Mesenchymal stem cell (in vitro differentiated cells and primary cell): Measurements from ENCODE around the gene HDHD5.

Experiments
- DNase-seq: peaks from one replicate; pipeline ENCODE4 v3.0.0-alpha.2; 2013
- H2AFZ ChIP-seq: one replicate; pipeline ENCODE4 v1.6.1; 2013; ENCODE audit warnings: low read depth, mild to moderate bottlenecking, control low read depth, inconsistent platforms, low read length, moderate library complexity
- H2AK5ac ChIP-seq: 2 replicates; pipeline ENCODE4 v1.6.1; 2013; ENCODE audit warnings: low read length, moderate library complexity, mild to moderate bottlenecking, inconsistent platforms; ENCODE audit not compliant: severe bottlenecking
- H2BK120ac ChIP-seq: one replicate; pipeline ENCODE4 v1.6.1; 2013; ENCODE audit warnings: low read depth, mild to moderate bottlenecking, inconsistent platforms, low read length, moderate library complexity
- H2BK12ac ChIP-seq, 2 experiments: one replicate each; pipeline ENCODE4 v1.6.1; 2013; ENCODE audit warnings: inconsistent platforms in 2 of 2, low read length in 2 of 2, mild to moderate bottlenecking in 2 of 2, moderate library complexity in 2 of 2, control low read depth in 1 of 2
- H2BK15ac ChIP-seq: one replicate; pipeline ENCODE4 v1.6.1; 2013; ENCODE audit warnings: mild to moderate bottlenecking, low read depth, inconsistent platforms; ENCODE audit not compliant: poor library complexity, severe bottlenecking
- H2BK5ac ChIP-seq: 2 replicates; pipeline ENCODE4 v1.6.1; 2013; ENCODE audit warnings: low read depth, mild to moderate bottlenecking, low read length, control low read depth, inconsistent platforms; ENCODE audit not compliant: poor library complexity, severe bottlenecking
- H3K14ac ChIP-seq, 2 experiments: one replicate each; pipeline ENCODE4 v1.6.1; 2013; ENCODE audit warnings: inconsistent platforms in 2 of 2, low read length in 2 of 2, control low read depth in 1 of 2, mild to moderate bottlenecking in 1 of 2, moderate library complexity in 1 of 2
- H3K18ac ChIP-seq, 2 experiments: one replicate each; pipeline ENCODE4 v1.6.1; 2013; ENCODE audit warnings: inconsistent platforms in 2 of 2, low read length in 2 of 2, control low read depth in 1 of 2, low read depth in 1 of 2, mild to moderate bottlenecking in 1 of 2
- H3K23ac ChIP-seq, 2 experiments: one replicate each; pipeline ENCODE4 v1.6.1; 2013; ENCODE audit warnings: inconsistent platforms in 2 of 2, low read length in 2 of 2, mild to moderate bottlenecking in 2 of 2, moderate library complexity in 2 of 2, control low read depth in 1 of 2
- H3K27ac ChIP-seq: 2 replicates; pipeline ENCODE4 v1.5.1; 2013; ENCODE audit warnings: mild to moderate bottlenecking, moderate library complexity, low read length, control low read depth, inconsistent platforms; ENCODE audit not compliant: poor library complexity, severe bottlenecking
- H3K27me3 ChIP-seq, 2 experiments: 2 replicates each; pipeline versions ENCODE4 v1.6.1 to v1.7.0; 2013; ENCODE audit warnings: low read length in 2 of 2, mild to moderate bottlenecking in 2 of 2, moderate library complexity in 2 of 2, control low read depth in 1 of 2, inconsistent platforms in 1 of 2; ENCODE audit not compliant: control insufficient read depth in 1 of 2, insufficient read depth in 1 of 2
- H3K36me3 ChIP-seq, 2 experiments: 2 replicates each; pipeline versions ENCODE4 v1.6.1 to v1.7.0; 2013; ENCODE audit warnings: low read length in 2 of 2, control low read depth in 1 of 2, inconsistent platforms in 1 of 2, low read depth in 1 of 2, mild to moderate bottlenecking in 1 of 2; ENCODE audit not compliant: insufficient read depth in 2 of 2, control insufficient read depth in 1 of 2
- H3K4ac ChIP-seq, 2 experiments: one replicate each; pipeline ENCODE4 v1.6.1; 2013; ENCODE audit warnings: inconsistent platforms in 2 of 2, low read length in 2 of 2, mild to moderate bottlenecking in 2 of 2, moderate library complexity in 2 of 2, control low read depth in 1 of 2, low read depth in 1 of 2
- H3K4me1 ChIP-seq: 2 replicates; pipeline ENCODE4 v1.6.1; 2013; ENCODE audit warnings: low read depth, low read length, control low read depth; ENCODE audit not compliant: control insufficient read depth, insufficient read depth
- H3K4me2 ChIP-seq: 2 replicates; pipeline ENCODE4 v1.6.1; 2013; ENCODE audit warnings: low read length, mild to moderate bottlenecking, inconsistent platforms; ENCODE audit not compliant: poor library complexity, severe bottlenecking
- H3K4me3 ChIP-seq, 2 experiments: 2 replicates each; pipeline versions ENCODE4 v1.5.1 to v1.7.0; 2013; ENCODE audit warnings: low read length in 2 of 2, mild to moderate bottlenecking in 2 of 2, control low read depth in 1 of 2, low read depth in 1 of 2; ENCODE audit not compliant: insufficient read depth in 1 of 2
- H3K79me1 ChIP-seq: replicated peaks from 2 replicates; pipeline ENCODE4 v1.6.1; 2013; ENCODE audit warnings: mild to moderate bottlenecking, control low read depth, low read length, inconsistent platforms; ENCODE audit not compliant: poor library complexity, severe bottlenecking
- H3K9ac ChIP-seq: 2 replicates; pipeline ENCODE4 v1.7.0; 2013; ENCODE audit warnings: mild to moderate bottlenecking, low read length, moderate library complexity
- H3K9me3 ChIP-seq: 2 replicates; pipeline ENCODE4 v1.7.0; 2013; ENCODE audit warnings: mild to moderate bottlenecking, low read length; ENCODE audit not compliant: control insufficient read depth
- H4K8ac ChIP-seq: one replicate; pipeline ENCODE4 v1.6.1; 2013; ENCODE audit warnings: inconsistent platforms, mild to moderate bottlenecking, low read length, moderate library complexity
- H4K91ac ChIP-seq: one replicate; pipeline ENCODE4 v1.6.1; 2013; ENCODE audit warnings: mild to moderate bottlenecking, low read length, inconsistent platforms
- WGBS: methylation state at CpG from one replicate; pipeline ENCODE4 v1.1.7; 2013; ENCODE audit warnings: mixed read lengths; 5-methylcytosine and 5-hydroxymethylcytosine counted together

The HDHD5 gene

GRCh38 chr22:17097062-17097461, 62.0 kb downstream of the HDHD5 start:
- H2BK12ac ChIP-seq = no peak overlapping the region
- no peaks in the 10 kb centered on the region for H3K9me3 ChIP-seq
- no peak overlapping the region for H3K23ac ChIP-seq
- H3K27ac ChIP-seq = no peak overlapping the region
- H3K79me1 ChIP-seq = peaks cover 28% of the 10 kb centered on the region
- WGBS = 90% methylated on average over 6 of the region's 6 CpGs
- H2AK5ac ChIP-seq = no peak overlapping the region
- H2BK5ac ChIP-seq = no peak overlapping the region
- no peak overlapping the region for H4K91ac ChIP-seq
- no peak overlapping the region for H3K18ac ChIP-seq
- no peak for DNase-seq
- no peak overlapping the region for H2BK15ac ChIP-seq
- peaks cover 44 to 52% of the 10 kb centered on the region in 2 experiments for H3K36me3 ChIP-seq
- H3K27me3 ChIP-seq = no peaks in the 10 kb centered on the region
- H3K4me2 ChIP-seq = no peak overlapping the region
- no peak overlapping the region for H4K8ac ChIP-seq
- no peak overlapping the region for H3K4ac ChIP-seq
- H3K9ac ChIP-seq = no peak overlapping the region
- H2AFZ ChIP-seq = no peak overlapping the region
- H3K14ac ChIP-seq = no peak overlapping the region
- no peak overlapping the region for H3K4me3 ChIP-seq
- H2BK120ac ChIP-seq = no peak overlapping the region
- H3K4me1 ChIP-seq = no peaks in the 10 kb centered on the region

GRCh38 chr22:17096071-17096470, 63.0 kb downstream of the HDHD5 start:
- Histone ChIP-seq H2BK5ac (no peak overlapping the region), H2AK5ac (no peak overlapping the region), H3K36me3 (peaks cover 35 to 42% of the 10 kb centered on the region in 2 experiments), H3K27ac (no peak overlapping the region), H3K4me2 (no peak overlapping the region), H2BK12ac (no peak overlapping the region), H3K79me1 (peaks cover 32% of the 10 kb centered on the region), H3K14ac (no peak overlapping the region), H3K18ac (no peak overlapping the region), H3K27me3 (no peaks in the 10 kb centered on the region), H2BK120ac (no peak overlapping the region), H2BK15ac (no peak overlapping the region), H3K9me3 (no peaks in the 10 kb centered on the region), H4K91ac (no peak overlapping the region), H3K4ac (no peak overlapping the region), H4K8ac (no peak overlapping the region), H3K23ac (no peak overlapping the region), H3K9ac (no peak overlapping the region), H3K4me3 (no peak overlapping the region), H3K4me1 (no peaks in the 10 kb centered on the region), H2AFZ (no peak overlapping the region)
- WGBS = 97% methylated on average over 7 of the region's 7 CpGs
- no peak for DNase-seq

GRCh38 chr22:17095538-17095937, 63.5 kb downstream of the HDHD5 start:
- H2BK15ac ChIP-seq = no peak overlapping the region
- peaks cover 35% of the 10 kb centered on the region for H3K79me1 ChIP-seq
- WGBS = 83% methylated on average over 5 of the region's 6 CpGs
- H3K9ac ChIP-seq = no peak overlapping the region
- DNase-seq = no peak
- H3K4ac ChIP-seq = no peak overlapping the region
- no peak overlapping the region for H3K23ac ChIP-seq
- no peaks in the 10 kb centered on the region for H3K9me3 ChIP-seq
- no peak overlapping the region for H3K27ac ChIP-seq
- no peak overlapping the region for H4K91ac ChIP-seq
- no peaks in the 10 kb centered on the region for H3K27me3 ChIP-seq
- H2BK120ac ChIP-seq = no peak overlapping the region
- H3K18ac ChIP-seq = no peak overlapping the region
- peaks cover 29 to 37% of the 10 kb centered on the region in 2 experiments for H3K36me3 ChIP-seq
- H3K4me3 ChIP-seq = no peak overlapping the region
- H2AK5ac ChIP-seq = no peak overlapping the region
- H2AFZ ChIP-seq = no peak overlapping the region
- H2BK12ac ChIP-seq = no peak overlapping the region
- no peaks in the 10 kb centered on the region for H3K4me1 ChIP-seq
- no peak overlapping the region for H3K14ac ChIP-seq
- H2BK5ac ChIP-seq = no peak overlapping the region
- no peak overlapping the region for H3K4me2 ChIP-seq
- H4K8ac ChIP-seq = no peak overlapping the region

GRCh38 chr22:17093081-17093480, 66.0 kb downstream of the HDHD5 start:
- Histone ChIP-seq H4K91ac (no peak overlapping the region), H2AK5ac (no peak overlapping the region), H2BK5ac (no peak overlapping the region), H3K4me3 (no peak overlapping the region), H4K8ac (no peak overlapping the region), H3K79me1 (peaks cover 31% of the 10 kb centered on the region), H3K36me3 (peaks cover 9 to 13% of the 10 kb centered on the region in 2 experiments), H3K4me2 (no peak overlapping the region), H3K9ac (no peak overlapping the region), H2BK120ac (no peak overlapping the region), H2BK12ac (no peak overlapping the region), H3K27me3 (no peaks in the 10 kb centered on the region), H3K18ac (no peak overlapping the region), H2AFZ (no peak overlapping the region), H3K4ac (no peak overlapping the region), H3K9me3 (no peaks in the 10 kb centered on the region), H2BK15ac (no peak overlapping the region), H3K27ac (no peak overlapping the region), H3K23ac (no peak overlapping the region), H3K14ac (no peak overlapping the region), H3K4me1 (no peaks in the 10 kb centered on the region)
- 86% methylated on average over 3 of the region's 3 CpGs for WGBS
- DNase-seq = no peak
